ENCODE measurements around the gene RICTOR.

Gene RICTOR

GRCh38 chr5:38931731-38932130 is 142.5 kb downstream of the RICTOR start:
- no peak for DNase-seq

GRCh38 chr5:38929838-38930237 is 144.4 kb downstream of the RICTOR start:
- no peak for DNase-seq

- DNase-seq: no peak
These were observed 146.7 kb downstream of the RICTOR start for GRCh38 chr5:38927470-38927869.

- no peak for DNase-seq
These were observed 148.1 kb downstream of the RICTOR start for GRCh38 chr5:38926121-38926520.

- DNase-seq: no peak
These were observed 148.9 kb downstream of the RICTOR start for GRCh38 chr5:38925154-38925925.

- DNase-seq: no peak
These were observed 150.3 kb downstream of the RICTOR start for GRCh38 chr5:38923661-38924451.

GRCh38 chr5:38922199-38922598 is 152.0 kb downstream of the RICTOR start:
- peak; percentile 44 for DNase-seq

- DNase-seq: no peak
These were observed 153.0 kb downstream of the RICTOR start for GRCh38 chr5:38921174-38921573.

GRCh38 chr5:38916802-38917201 is 157.4 kb downstream of the RICTOR start:
- DNase-seq: no peak

- DNase-seq: no peak
These were observed 160.5 kb downstream of the RICTOR start for GRCh38 chr5:38913714-38914113.

- no peak for DNase-seq
These were observed 162.3 kb downstream of the RICTOR start for GRCh38 chr5:38911933-38912332.

- no peak for DNase-seq
These were observed 167.7 kb downstream of the RICTOR start for GRCh38 chr5:38906503-38906902.

- DNase-seq: no peak
These were observed 168.7 kb downstream of the RICTOR start for GRCh38 chr5:38905516-38905915.

- DNase-seq: no peak
These were observed 174.3 kb downstream of the RICTOR start for GRCh38 chr5:38899936-38900335.

- DNase-seq: no peak
These were observed 177.4 kb downstream of the RICTOR start for GRCh38 chr5:38896760-38897159.

GRCh38 chr5:38892363-38892762 is 181.8 kb downstream of the RICTOR start:
- no peak for DNase-seq

- no peak for DNase-seq
These were observed 182.6 kb downstream of the RICTOR start for GRCh38 chr5:38891563-38891962.

- no peak for DNase-seq
These were observed 184.8 kb downstream of the RICTOR start for GRCh38 chr5:38889424-38889823.

- DNase-seq: no peak
These were observed 186.2 kb downstream of the RICTOR start for GRCh38 chr5:38888041-38888440.

Measured in stimulated activated CD4-positive, alpha-beta T cell treated with anti-CD3 and anti-CD28 coated beads, Interleukin-4, amount 100 ng/mL, for 24 hours (primary cell).